ENCODE data around the gene SCD5. TPM values are rescaled to one million over a fixed set of nuclear protein-coding genes. Genes with fewer than 3 reads are reported as not detected.

The SCD5 gene
- total and polyA plus RNA-seq, 2 donors (not counting 3 experiments of a cell fraction or from before 2014, with no cell fraction given), result 38.4 to 38.5 TPM

- BruUV-seq (replicated peaks), result no TSS peak
- FAIRE-seq, result no peak
- no peaks in the 10 kb centered on the region for H3K9me3 ChIP-seq (replicated peaks; ENCODE audit: control insufficient read depth, insufficient read depth, low read length)
Observed at GRCh38 chr4:82697561-82697960, 101.0 kb downstream of the SCD5 start.

More at GRCh38 chr4:82697561-82697960, 101.0 kb downstream of the SCD5 start:
- no peak overlapping the region for H3K27ac ChIP-seq (ENCODE audit: insufficient read depth, low read depth, low read length)
- ChIA-PET POLR2A (no interaction called here), CTCF (no interaction called here)
- H3K27me3 ChIP-seq (ENCODE audit: control insufficient read depth in 2 of 2, insufficient read depth in 2 of 2, low read length in 2 of 2), result no peaks in the 10 kb centered on the region
- intact Hi-C loops (cut with micrococcal nuclease) (no loop called here), dilution Hi-C loops (cut with MboI; ENCODE audit: extremely low pct_ligation_motif_present, low sequenced_read_pairs) (no loop called here)
- no peaks in the 10 kb centered on the region for H3K4me1 ChIP-seq (ENCODE audit: control insufficient read depth, extremely low read depth, insufficient read depth, low read length)
- H3K9ac ChIP-seq (replicated peaks; ENCODE audit: extremely low read depth, insufficient read depth, low read length), result no peak overlapping the region
- no peak overlapping the region for H3K4me2 ChIP-seq (ENCODE audit: insufficient read depth, low read length)
- no peaks in the 10 kb centered on the region for H3K79me2 ChIP-seq (ENCODE audit: control insufficient read depth, insufficient read depth, low read length)
- no peak for DNase-seq (ENCODE audit: low read depth, low spot score)
- no peaks in the 10 kb centered on the region for H3K9me1 ChIP-seq (replicated peaks; ENCODE audit: control insufficient read depth, extremely low read depth, insufficient read depth, low read length)
- no peak overlapping the region for H2AFZ ChIP-seq (ENCODE audit: low read depth, low read length)
- H3K36me3 ChIP-seq (ENCODE audit: control insufficient read depth in 2 of 2, extremely low read depth in 1 of 2, insufficient read depth in 2 of 2, low read length in 2 of 2), result no peaks in the 10 kb centered on the region
- H4K20me1 ChIP-seq (replicated peaks; ENCODE audit: control insufficient read depth, extremely low read depth, insufficient read depth, low read length), result no peaks in the 10 kb centered on the region
- H3K4me3 ChIP-seq (replicated peaks in 1 of 3; ENCODE audit: insufficient read depth in 1 of 3, low read depth in 1 of 3, low read length in 3 of 3), result no peak overlapping the region
- TF ChIP-seq POLR2AphosphoS5 (IDR thresholded peaks at IDR 0.05; ENCODE audit: insufficient read depth, low read depth, low read length), result no peak
- TF ChIP-seq EZH2 (IDR thresholded peaks at IDR 0.05; ENCODE audit: borderline replicate concordance, low read depth, low read length, severe bottlenecking), result no peak
- TF ChIP-seq JUN (IDR thresholded peaks at IDR 0.05; ENCODE audit: borderline replicate concordance, insufficient read depth, insufficient read length, low read depth), result no peak
- no peak for TF ChIP-seq MYC (IDR thresholded peaks at IDR 0.05; ENCODE audit: low read depth, low read length)
- TF ChIP-seq POLR2A (IDR thresholded peaks at IDR 0.05; ENCODE audit: low read depth, low read length), result no peak
- TF ChIP-seq FOS (IDR thresholded peaks at IDR 0.05; ENCODE audit: borderline replicate concordance, insufficient read depth, low read length), result no peak
- TF ChIP-seq MAX (IDR thresholded peaks at IDR 0.05; ENCODE audit: insufficient read depth, insufficient read length), result no peak
- TF ChIP-seq, protein P1, sequence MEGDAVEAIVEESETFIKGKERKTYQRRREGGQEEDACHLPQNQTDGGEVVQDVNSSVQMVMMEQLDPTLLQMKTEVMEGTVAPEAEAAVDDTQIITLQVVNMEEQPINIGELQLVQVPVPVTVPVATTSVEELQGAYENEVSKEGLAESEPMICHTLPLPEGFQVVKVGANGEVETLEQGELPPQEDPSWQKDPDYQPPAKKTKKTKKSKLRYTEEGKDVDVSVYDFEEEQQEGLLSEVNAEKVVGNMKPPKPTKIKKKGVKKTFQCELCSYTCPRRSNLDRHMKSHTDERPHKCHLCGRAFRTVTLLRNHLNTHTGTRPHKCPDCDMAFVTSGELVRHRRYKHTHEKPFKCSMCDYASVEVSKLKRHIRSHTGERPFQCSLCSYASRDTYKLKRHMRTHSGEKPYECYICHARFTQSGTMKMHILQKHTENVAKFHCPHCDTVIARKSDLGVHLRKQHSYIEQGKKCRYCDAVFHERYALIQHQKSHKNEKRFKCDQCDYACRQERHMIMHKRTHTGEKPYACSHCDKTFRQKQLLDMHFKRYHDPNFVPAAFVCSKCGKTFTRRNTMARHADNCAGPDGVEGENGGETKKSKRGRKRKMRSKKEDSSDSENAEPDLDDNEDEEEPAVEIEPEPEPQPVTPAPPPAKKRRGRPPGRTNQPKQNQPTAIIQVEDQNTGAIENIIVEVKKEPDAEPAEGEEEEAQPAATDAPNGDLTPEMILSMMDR (IDR thresholded peaks at IDR 0.05; ENCODE audit: extremely low read depth in 1 of 2, insufficient read depth in 1 of 2, low read depth in 1 of 2, low read length in 2 of 2), result no peak
- TF ChIP-seq GATA2 (IDR thresholded peaks at IDR 0.05; ENCODE audit: insufficient read depth, insufficient read length, low read depth, low read length), result no peak

Data from endothelial cell of umbilical vein (primary cell).